Type B pancreatic cell (in vitro differentiated cells): Measurements from ENCODE around the gene EFCAB7. TPM values are rescaled to one million over a fixed set of nuclear protein-coding genes. Genes with fewer than 3 reads are reported as not detected.
A peak's percentile ranks its signal among the peaks of the same experiment; 100 is the strongest.

Experiments
- DNase-seq: peaks from one replicate; pipeline ENCODE4 v3.0.0; 2021; ENCODE audit warnings: mixed read lengths; ENCODE audit not compliant: unreplicated experiment; ENCODE audit errors: extremely low spot score
- H3K27ac Mint-ChIP-seq: 2 replicates; pipeline ENCODE4 v1.8.0; 2021; ENCODE audit warnings: mild to moderate bottlenecking, mixed read lengths
- H3K27me3 Mint-ChIP-seq: 2 replicates; pipeline ENCODE4 v1.8.0; 2021; ENCODE audit warnings: mixed read lengths
- H3K36me3 Mint-ChIP-seq: 2 replicates; pipeline ENCODE4 v1.8.0; 2021; ENCODE audit warnings: mixed read lengths
- H3K4me1 Mint-ChIP-seq: one replicate; pipeline ENCODE4 v1.8.0; 2021; ENCODE audit warnings: mixed read lengths; ENCODE audit not compliant: unreplicated experiment
- H3K4me3 Mint-ChIP-seq: 2 replicates; pipeline ENCODE4 v1.8.0; 2021; ENCODE audit warnings: mild to moderate bottlenecking, mixed read lengths
- H3K9me3 Mint-ChIP-seq: 2 replicates; pipeline ENCODE4 v1.8.0; 2021; ENCODE audit warnings: mixed read lengths
- CTCF ChIP-seq: fragments of 200-600 bp; sonication (generic); conservative IDR thresholded peaks from 2 replicates; pipeline ENCODE4 v1.5.0; 2021; ENCODE audit warnings: antibody characterized with exemption, mild to moderate bottlenecking
- total RNA-seq: library from RNA; stranded (reverse); gene quantifications from 2 replicates; pipeline ENCODE4 v1.2.1, GENCODE V29; 2021; ENCODE audit warnings: low replicate concordance

Gene EFCAB7
- total RNA-seq, 1 donor from 2014 or later, result 10.2 TPM

GRCh38 chr1:63592536-63593302 is 69.4 kb downstream of the EFCAB7 start:
- peak overlapping the region; percentile 93 for H3K4me3 Mint-ChIP-seq
- no peaks in the 10 kb centered on the region for H3K9me3 Mint-ChIP-seq
- no peaks in the 10 kb centered on the region for H3K4me1 Mint-ChIP-seq
- no peak for DNase-seq
- peak overlapping the region; percentile 81 for H3K27ac Mint-ChIP-seq
- H3K36me3 Mint-ChIP-seq, result no peaks in the 10 kb centered on the region
- TF ChIP-seq CTCF, result no peak
- H3K27me3 Mint-ChIP-seq, result peaks cover 3% of the 10 kb centered on the region

GRCh38 chr1:63593303-63593885 is 70.1 kb downstream of the EFCAB7 start, which contains the start of gene PGM1:
TSS of gene PGM1 (plus strand) at chr1:63593411. CDS start at chr1:63593489, 78 bp downstream.
- Mint-ChIP-seq H3K4me3 (peak within 1 kb of the TSS; percentile 93), H3K36me3 (no peaks in the 10 kb centered on the region), H3K4me1 (no peaks in the 10 kb centered on the region), H3K27me3 (peaks cover 3% of the 10 kb centered on the region), H3K9me3 (no peaks in the 10 kb centered on the region), H3K27ac (peak within 1 kb of the TSS; percentile 86)
- DNase-seq, result peak; percentile 81
- TF ChIP-seq CTCF, result no peak

GRCh38 chr1:63593886-63594605 is 70.7 kb downstream of the EFCAB7 start:
- DNase-seq, result peak; percentile 77
- H3K9me3 Mint-ChIP-seq, result no peaks in the 10 kb centered on the region
- peak overlapping the region; percentile 86 for H3K27ac Mint-ChIP-seq
- H3K4me3 Mint-ChIP-seq, result peak overlapping the region; percentile 93
- peaks cover 3% of the 10 kb centered on the region for H3K27me3 Mint-ChIP-seq
- H3K36me3 Mint-ChIP-seq, result no peaks in the 10 kb centered on the region
- no peak for TF ChIP-seq CTCF
- H3K4me1 Mint-ChIP-seq, result no peaks in the 10 kb centered on the region

- Mint-ChIP-seq H3K4me1 (no peaks in the 10 kb centered on the region), H3K4me3 (peak overlapping the region; percentile 30), H3K36me3 (peaks cover 3% of the 10 kb centered on the region), H3K27ac (no peak overlapping the region), H3K27me3 (peaks cover 3% of the 10 kb centered on the region), H3K9me3 (no peaks in the 10 kb centered on the region)
- no peak for DNase-seq
- TF ChIP-seq CTCF, result no peak
These were observed 72.1 kb downstream of the EFCAB7 start for GRCh38 chr1:63595435-63595834.

GRCh38 chr1:63599799-63600198 is 76.5 kb downstream of the EFCAB7 start:
- H3K4me3 Mint-ChIP-seq, result no peak overlapping the region
- H3K36me3 Mint-ChIP-seq, result peaks cover 6% of the 10 kb centered on the region
- H3K27me3 Mint-ChIP-seq, result peaks cover 3% of the 10 kb centered on the region
- H3K27ac Mint-ChIP-seq, result no peak overlapping the region
- H3K4me1 Mint-ChIP-seq, result peaks cover 11% of the 10 kb centered on the region
- no peaks in the 10 kb centered on the region for H3K9me3 Mint-ChIP-seq
- TF ChIP-seq CTCF, result no peak
- DNase-seq, result no peak
